ENCODE data around the gene CELSR1.

- no peak for TF ChIP-seq CTCF (IDR thresholded peaks at IDR 0.05; ENCODE audit: low read depth, low read length)
- TF ChIP-seq EZH2phosphoT487 (IDR thresholded peaks at IDR 0.05; ENCODE audit: low read depth), result no peak
Measured at GRCh38 chr22:46449974-46450745, 87.3 kb downstream of the CELSR1 start.

Measured in OCI-LY3 (cell line).